ENCODE data around the gene SERPINB12. TPM values are rescaled to one million over a fixed set of nuclear protein-coding genes. Genes with fewer than 3 reads are reported as not detected.

The SERPINB12 gene
- total RNA-seq, 1 experiment from 2014 or later = not detected

DNA sequence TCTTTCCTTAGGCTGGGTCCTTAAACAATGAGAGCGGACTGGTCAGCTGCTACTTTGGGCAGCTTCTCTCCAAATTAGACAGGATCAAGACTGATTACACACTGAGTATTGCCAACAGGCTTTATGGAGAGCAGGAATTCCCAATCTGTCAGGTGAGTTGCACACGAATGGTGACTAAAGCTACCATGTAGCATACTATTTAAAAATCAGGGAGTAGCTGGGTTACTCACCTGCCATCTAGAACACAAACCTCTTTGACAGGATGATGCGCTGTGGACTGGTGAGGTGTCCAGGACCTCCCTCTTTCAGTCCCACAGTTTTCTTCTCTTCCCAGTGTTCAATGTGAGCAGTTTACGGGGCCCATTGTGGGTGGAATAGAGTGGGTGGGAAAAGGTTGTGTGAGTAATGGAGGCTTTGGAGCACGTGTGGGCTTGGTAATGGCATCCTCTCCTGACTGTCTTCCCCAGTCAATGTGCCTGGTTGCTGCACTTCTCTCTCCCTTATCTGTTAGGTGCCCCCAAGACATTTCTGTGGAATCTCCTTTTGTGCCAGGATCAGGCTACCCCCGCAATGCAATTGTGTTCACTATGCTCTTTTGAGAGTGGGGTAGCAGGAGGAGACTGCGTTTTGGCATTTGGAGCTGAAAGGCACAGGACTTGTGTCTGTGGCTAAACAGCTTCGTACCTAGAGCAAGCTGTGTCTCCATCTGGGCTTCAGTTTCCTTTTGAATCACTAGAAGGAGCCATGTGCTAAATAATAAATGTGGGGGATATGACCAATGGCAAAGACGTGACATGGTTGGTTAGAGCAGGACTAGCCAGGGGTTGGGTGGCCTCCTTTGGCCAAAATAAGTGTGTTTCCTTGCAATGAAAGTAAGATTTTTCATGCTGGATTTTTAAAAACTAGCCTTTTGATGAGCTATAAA lies 17.7 kb downstream of the SERPINB12 start:
- Histone ChIP-seq H3K4me2 (no peak overlapping the region), H3K4me3 (no peak overlapping the region), H4K20me1 (ENCODE audit: insufficient read depth) (no peaks in the 10 kb centered on the region), H3K9me3 (ENCODE audit: insufficient read depth, low read depth) (no peaks in the 10 kb centered on the region), H3K9me2 (ENCODE audit: insufficient read depth) (no peaks in the 10 kb centered on the region), H3K4me1 (replicated peaks; ENCODE audit: insufficient read depth) (no peaks in the 10 kb centered on the region), H3K27me3 (ENCODE audit: insufficient read depth, low read depth) (no peaks in the 10 kb centered on the region), H3K27ac (no peak overlapping the region), H3F3A (ENCODE audit: insufficient read depth, low read depth) (no peaks in the 10 kb centered on the region), H2AFZ (no peak overlapping the region), H3K36me3 (ENCODE audit: low read depth) (no peaks in the 10 kb centered on the region), H3K79me2 (ENCODE audit: low read depth) (no peaks in the 10 kb centered on the region)
- CTCF ChIA-PET = no interaction called here
- POLR2A ChIA-PET (ENCODE audit: unreplicated experiment) = no interaction called here
- no peak for TF ChIP-seq EZH2 (IDR thresholded peaks at IDR 0.05; ENCODE audit: low read depth)
- TF ChIP-seq, protein P1, sequence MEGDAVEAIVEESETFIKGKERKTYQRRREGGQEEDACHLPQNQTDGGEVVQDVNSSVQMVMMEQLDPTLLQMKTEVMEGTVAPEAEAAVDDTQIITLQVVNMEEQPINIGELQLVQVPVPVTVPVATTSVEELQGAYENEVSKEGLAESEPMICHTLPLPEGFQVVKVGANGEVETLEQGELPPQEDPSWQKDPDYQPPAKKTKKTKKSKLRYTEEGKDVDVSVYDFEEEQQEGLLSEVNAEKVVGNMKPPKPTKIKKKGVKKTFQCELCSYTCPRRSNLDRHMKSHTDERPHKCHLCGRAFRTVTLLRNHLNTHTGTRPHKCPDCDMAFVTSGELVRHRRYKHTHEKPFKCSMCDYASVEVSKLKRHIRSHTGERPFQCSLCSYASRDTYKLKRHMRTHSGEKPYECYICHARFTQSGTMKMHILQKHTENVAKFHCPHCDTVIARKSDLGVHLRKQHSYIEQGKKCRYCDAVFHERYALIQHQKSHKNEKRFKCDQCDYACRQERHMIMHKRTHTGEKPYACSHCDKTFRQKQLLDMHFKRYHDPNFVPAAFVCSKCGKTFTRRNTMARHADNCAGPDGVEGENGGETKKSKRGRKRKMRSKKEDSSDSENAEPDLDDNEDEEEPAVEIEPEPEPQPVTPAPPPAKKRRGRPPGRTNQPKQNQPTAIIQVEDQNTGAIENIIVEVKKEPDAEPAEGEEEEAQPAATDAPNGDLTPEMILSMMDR (conservative IDR thresholded peaks at IDR 0.05) = no peak
- no TSS peak for BruUV-seq (replicated peaks)
- intact Hi-C loops (cut with micrococcal nuclease; ENCODE audit: unreplicated experiment) = no loop called here
- no peak for DNase-seq

GRCh38 chr18:63562284-63562683 lies 20.1 kb downstream of the SERPINB12 start:
- POLR2A ChIA-PET (ENCODE audit: unreplicated experiment) = no interaction called here

DNA sequence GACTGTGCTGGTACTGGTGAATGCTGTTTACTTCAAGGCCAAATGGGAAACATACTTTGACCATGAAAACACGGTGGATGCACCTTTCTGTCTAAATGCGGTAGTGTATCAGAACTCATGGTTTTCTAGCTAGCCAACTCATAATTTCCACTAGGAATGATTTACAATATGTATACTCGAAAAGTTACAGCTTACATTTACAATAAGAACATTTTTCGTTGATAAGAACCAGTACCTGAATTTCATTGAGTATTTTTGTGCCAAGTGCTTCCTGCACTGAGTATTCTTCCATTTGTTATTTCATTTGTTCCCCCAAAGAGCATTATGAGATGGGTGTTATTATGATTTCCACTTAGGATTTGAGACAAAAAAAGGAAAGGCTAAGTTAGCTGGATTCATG lies 21.9 kb downstream of the SERPINB12 start:
- Histone ChIP-seq H2AFZ (no peak overlapping the region), H3K4me2 (no peak overlapping the region), H4K20me1 (ENCODE audit: insufficient read depth) (no peaks in the 10 kb centered on the region), H3K36me3 (ENCODE audit: low read depth) (no peaks in the 10 kb centered on the region), H3K79me2 (ENCODE audit: low read depth) (no peaks in the 10 kb centered on the region), H3K9me2 (ENCODE audit: insufficient read depth) (no peaks in the 10 kb centered on the region), H3F3A (ENCODE audit: insufficient read depth, low read depth) (no peaks in the 10 kb centered on the region), H3K27me3 (ENCODE audit: insufficient read depth, low read depth) (no peaks in the 10 kb centered on the region), H3K27ac (no peak overlapping the region), H3K4me1 (replicated peaks; ENCODE audit: insufficient read depth) (no peaks in the 10 kb centered on the region), H3K9me3 (ENCODE audit: insufficient read depth, low read depth) (no peaks in the 10 kb centered on the region), H3K4me3 (no peak overlapping the region)
- no TSS peak for BruUV-seq (replicated peaks)
- intact Hi-C loops (cut with micrococcal nuclease; ENCODE audit: unreplicated experiment) = no loop called here
- TF ChIP-seq, protein P1 (conservative IDR thresholded peaks at IDR 0.05) = no peak
- TF ChIP-seq EZH2 (IDR thresholded peaks at IDR 0.05; ENCODE audit: low read depth) = no peak
- no peak for DNase-seq
- CTCF ChIA-PET = no interaction called here
- POLR2A ChIA-PET (ENCODE audit: unreplicated experiment) = no interaction called here

More at GRCh38 chr18:63562284-63562683, 20.1 kb downstream of the SERPINB12 start:
- no peaks in the 10 kb centered on the region for H3F3A ChIP-seq (ENCODE audit: insufficient read depth, low read depth)
- DNase-seq = no peak
- no peaks in the 10 kb centered on the region for H3K9me2 ChIP-seq (ENCODE audit: insufficient read depth)
- H3K9me3 ChIP-seq (ENCODE audit: insufficient read depth, low read depth) = no peaks in the 10 kb centered on the region
- H3K36me3 ChIP-seq (ENCODE audit: low read depth) = no peaks in the 10 kb centered on the region
- no peak overlapping the region for H3K4me3 ChIP-seq
- no peaks in the 10 kb centered on the region for H4K20me1 ChIP-seq (ENCODE audit: insufficient read depth)
- CTCF ChIA-PET = no interaction called here
- H3K79me2 ChIP-seq (ENCODE audit: low read depth) = no peaks in the 10 kb centered on the region
- no TSS peak for BruUV-seq (replicated peaks)
- no peak for TF ChIP-seq EZH2 (IDR thresholded peaks at IDR 0.05; ENCODE audit: low read depth)
- TF ChIP-seq, protein P1 (conservative IDR thresholded peaks at IDR 0.05) = no peak
- intact Hi-C loops (cut with micrococcal nuclease; ENCODE audit: unreplicated experiment) = no loop called here
- H3K4me1 ChIP-seq (replicated peaks; ENCODE audit: insufficient read depth) = no peaks in the 10 kb centered on the region
- H2AFZ ChIP-seq = no peak overlapping the region
- H3K27me3 ChIP-seq (ENCODE audit: insufficient read depth, low read depth) = no peaks in the 10 kb centered on the region
- H3K4me2 ChIP-seq = no peak overlapping the region
- no peak overlapping the region for H3K27ac ChIP-seq

All from PC-9 (cell line).